ENCODE data around the gene CD200R1. TPM values are rescaled to one million over a fixed set of nuclear protein-coding genes. Genes with fewer than 3 reads are reported as not detected.

Gene CD200R1
- total RNA-seq, 1 experiment from 2014 or later: not detected

- Mint-ChIP-seq H3K4me1 (peaks cover 6 to 7% of the 10 kb centered on the region in 2 experiments; a peak in 2 of 4 replicates), H3K27me3 (ENCODE audit: low read depth) (no peaks in the 10 kb centered on the region), H3K4me3 (no peak overlapping the region), H3K36me3 (ENCODE audit: insufficient read depth in 1 of 3, low read depth in 3 of 3) (peaks cover 3 to 14% (median 7%) of the 10 kb centered on the region in 3 experiments; a peak in 6 of 7 replicates), H3K27ac (no peak overlapping the region), H3K9me3 (peaks cover 12 to 13% of the 10 kb centered on the region in 2 experiments)
- Histone ChIP-seq H2BK12ac (ENCODE audit: insufficient read length, low read depth, low read length) (no peak overlapping the region), H4K91ac (ENCODE audit: insufficient read length, low read depth, low read length) (no peak overlapping the region), H2AK5ac (ENCODE audit: insufficient read length, low read length) (no peak overlapping the region), H4K20me1 (ENCODE audit: control insufficient read depth, insufficient read depth, insufficient read length) (no peaks in the 10 kb centered on the region), H2BK5ac (ENCODE audit: insufficient read length, low read length) (no peak overlapping the region), H3K14ac (ENCODE audit: insufficient read depth, low read length) (no peak overlapping the region), H3K56ac (ENCODE audit: insufficient read length, low read depth, low read length) (no peak overlapping the region), H3K9ac (ENCODE audit: extremely low read depth, insufficient read length, low read length) (no peak overlapping the region), H4K8ac (replicated peaks; ENCODE audit: insufficient read length, low read depth, low read length) (no peak overlapping the region), H3K4me2 (ENCODE audit: insufficient read depth, insufficient read length, low read length) (no peak overlapping the region), H2BK120ac (ENCODE audit: low read depth, low read length, poor library complexity, severe bottlenecking) (no peak overlapping the region), H2BK20ac (ENCODE audit: low read depth, low read length, poor library complexity, severe bottlenecking) (no peak overlapping the region), H2AFZ (ENCODE audit: low read length) (no peak overlapping the region), H3K27ac (ENCODE audit: insufficient read length, low read depth, low read length) (no peak overlapping the region), H3K27me3 (ENCODE audit: insufficient read depth, low read length) (no peaks in the 10 kb centered on the region), H3K23ac (ENCODE audit: insufficient read length, low read depth, low read length) (no peak overlapping the region), H3K79me1 (ENCODE audit: insufficient read depth, low read depth, low read length, poor library complexity, severe bottlenecking) (no peaks in the 10 kb centered on the region), H3K4ac (ENCODE audit: low read depth, low read length) (no peak overlapping the region), H4K5ac (ENCODE audit: insufficient read length, low read depth, low read length) (no peak overlapping the region), H3K79me2 (ENCODE audit: insufficient read depth, low read length) (no peaks in the 10 kb centered on the region), H3K23me2 (ENCODE audit: insufficient read length, low read depth, low read length, poor library complexity, severe bottlenecking) (no peaks in the 10 kb centered on the region), H3K4me1 (ENCODE audit: insufficient read depth, low read length) (no peaks in the 10 kb centered on the region), H3K18ac (ENCODE audit: insufficient read length, low read depth, low read length) (no peak overlapping the region), H3K9me3 (ENCODE audit: control insufficient read depth, low read depth, low read length) (no peaks in the 10 kb centered on the region), H2BK15ac (ENCODE audit: low read depth, low read length) (no peak overlapping the region), H3T11ph (ENCODE audit: low read length) (no peak overlapping the region)
- no CpG with 5 or more reads among the region's 8 CpGs for WGBS (ENCODE audit: extremely low coverage, insufficient read length, low lambda C conversion rate)
- no peak for DNase-seq
- TF ChIP-seq CTCF (conservative IDR thresholded peaks at IDR 0.05): no peak
These were observed 70.1 kb downstream of the CD200R1 start for GRCh38 chr3:112904786-112905185.

Data from H9 (cell line).